ENCODE data around the gene EEF1AKMT2.

The EEF1AKMT2 gene

DNA sequence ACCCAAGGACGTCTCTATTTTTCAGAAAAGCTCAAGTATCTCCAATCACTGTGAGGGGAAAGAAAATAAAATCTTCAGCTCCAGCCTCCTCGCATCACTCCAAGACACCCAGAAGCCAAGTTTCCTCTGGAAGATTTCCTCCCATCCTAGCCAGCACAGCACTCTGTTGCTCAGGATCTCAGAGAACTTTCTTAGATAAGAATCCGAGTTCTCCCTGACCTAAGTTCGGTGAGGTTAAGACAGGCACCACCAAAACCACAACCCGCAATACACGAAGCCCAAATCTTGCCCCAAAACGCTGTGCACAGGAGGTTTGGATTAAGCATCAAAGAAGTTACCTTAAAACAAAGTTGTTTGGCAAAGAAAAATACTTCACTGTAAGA, 51.7 kb downstream of the EEF1AKMT2 start:
- ATAC-seq: no peak
- TF ChIP-seq PPARA (CRISPR knock-in tag; IDR thresholded peaks at IDR 0.05; ENCODE audit: borderline replicate concordance) (no peak), GLIS3 (CRISPR knock-in tag; IDR thresholded peaks at IDR 0.05) (no peak)
- TF ChIP-seq, protein P1, sequence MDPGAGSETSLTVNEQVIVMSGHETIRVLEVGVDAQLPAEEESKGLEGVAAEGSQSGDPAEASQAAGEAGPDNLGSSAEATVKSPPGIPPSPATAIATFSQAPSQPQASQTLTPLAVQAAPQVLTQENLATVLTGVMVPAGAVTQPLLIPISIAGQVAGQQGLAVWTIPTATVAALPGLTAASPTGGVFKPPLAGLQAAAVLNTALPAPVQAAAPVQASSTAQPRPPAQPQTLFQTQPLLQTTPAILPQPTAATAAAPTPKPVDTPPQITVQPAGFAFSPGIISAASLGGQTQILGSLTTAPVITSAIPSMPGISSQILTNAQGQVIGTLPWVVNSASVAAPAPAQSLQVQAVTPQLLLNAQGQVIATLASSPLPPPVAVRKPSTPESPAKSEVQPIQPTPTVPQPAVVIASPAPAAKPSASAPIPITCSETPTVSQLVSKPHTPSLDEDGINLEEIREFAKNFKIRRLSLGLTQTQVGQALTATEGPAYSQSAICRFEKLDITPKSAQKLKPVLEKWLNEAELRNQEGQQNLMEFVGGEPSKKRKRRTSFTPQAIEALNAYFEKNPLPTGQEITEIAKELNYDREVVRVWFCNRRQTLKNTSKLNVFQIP (CRISPR knock-in tag; IDR thresholded peaks at IDR 0.05; ENCODE audit: borderline replicate concordance, low read depth): no peak
- TF ChIP-seq, protein P2, sequence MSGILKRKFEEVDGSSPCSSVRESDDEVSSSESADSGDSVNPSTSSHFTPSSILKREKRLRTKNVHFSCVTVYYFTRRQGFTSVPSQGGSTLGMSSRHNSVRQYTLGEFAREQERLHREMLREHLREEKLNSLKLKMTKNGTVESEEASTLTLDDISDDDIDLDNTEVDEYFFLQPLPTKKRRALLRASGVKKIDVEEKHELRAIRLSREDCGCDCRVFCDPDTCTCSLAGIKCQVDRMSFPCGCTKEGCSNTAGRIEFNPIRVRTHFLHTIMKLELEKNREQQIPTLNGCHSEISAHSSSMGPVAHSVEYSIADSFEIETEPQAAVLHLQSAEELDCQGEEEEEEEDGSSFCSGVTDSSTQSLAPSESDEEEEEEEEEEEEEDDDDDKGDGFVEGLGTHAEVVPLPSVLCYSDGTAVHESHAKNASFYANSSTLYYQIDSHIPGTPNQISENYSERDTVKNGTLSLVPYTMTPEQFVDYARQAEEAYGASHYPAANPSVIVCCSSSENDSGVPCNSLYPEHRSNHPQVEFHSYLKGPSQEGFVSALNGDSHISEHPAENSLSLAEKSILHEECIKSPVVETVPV (CRISPR knock-in tag; IDR thresholded peaks at IDR 0.05): no peak

DNA sequence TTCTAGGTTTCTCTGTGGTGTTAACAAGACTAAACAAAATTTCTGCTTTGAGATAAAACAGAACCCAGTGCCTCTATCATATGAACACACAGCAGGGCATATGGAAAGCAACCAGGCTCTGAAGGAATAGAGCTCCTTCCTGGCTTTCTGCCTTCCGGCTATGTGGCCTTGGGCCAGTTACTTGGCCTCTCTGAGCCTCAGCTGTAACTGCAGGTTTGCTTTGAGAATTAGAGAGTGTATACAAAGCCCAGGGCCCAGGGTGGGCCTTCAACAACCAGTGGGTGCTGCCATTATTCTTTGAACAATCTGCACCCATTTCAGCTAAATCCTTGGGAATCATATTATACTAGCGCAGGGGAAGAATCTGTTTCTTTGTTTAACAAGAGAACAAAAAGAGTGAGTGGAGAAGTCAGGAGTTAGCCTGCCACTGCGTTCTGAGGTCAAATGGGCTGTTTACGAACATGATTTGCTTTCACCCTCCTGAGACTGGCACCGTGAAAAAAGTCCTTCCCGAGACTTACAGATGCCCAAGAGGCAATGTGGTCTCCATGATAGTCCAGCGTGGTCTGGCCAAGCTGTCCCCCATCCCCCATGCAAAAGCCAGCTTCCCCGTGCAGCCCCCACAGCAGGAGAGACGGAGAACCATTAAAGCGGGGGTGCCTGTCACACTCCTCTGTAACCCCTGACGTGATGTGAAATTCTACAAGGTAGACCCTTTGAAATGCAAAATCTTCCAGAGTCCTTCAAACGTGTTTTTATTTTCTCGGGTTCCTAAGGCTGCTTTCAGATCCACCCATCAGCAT, 52.4 kb downstream of the EEF1AKMT2 start:
- TF ChIP-seq, protein P3, sequence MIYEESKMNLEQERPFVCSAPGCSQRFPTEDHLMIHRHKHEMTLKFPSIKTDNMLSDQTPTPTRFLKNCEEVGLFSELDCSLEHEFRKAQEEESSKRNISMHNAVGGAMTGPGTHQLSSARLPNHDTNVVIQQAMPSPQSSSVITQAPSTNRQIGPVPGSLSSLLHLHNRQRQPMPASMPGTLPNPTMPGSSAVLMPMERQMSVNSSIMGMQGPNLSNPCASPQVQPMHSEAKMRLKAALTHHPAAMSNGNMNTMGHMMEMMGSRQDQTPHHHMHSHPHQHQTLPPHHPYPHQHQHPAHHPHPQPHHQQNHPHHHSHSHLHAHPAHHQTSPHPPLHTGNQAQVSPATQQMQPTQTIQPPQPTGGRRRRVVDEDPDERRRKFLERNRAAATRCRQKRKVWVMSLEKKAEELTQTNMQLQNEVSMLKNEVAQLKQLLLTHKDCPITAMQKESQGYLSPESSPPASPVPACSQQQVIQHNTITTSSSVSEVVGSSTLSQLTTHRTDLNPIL (CRISPR knock-in tag; IDR thresholded peaks at IDR 0.05; ENCODE audit: low read depth): no peak
- TF ChIP-seq OSR1 (CRISPR knock-in tag; IDR thresholded peaks at IDR 0.05) (no peak), TCF4 (CRISPR knock-in tag; IDR thresholded peaks at IDR 0.05; ENCODE audit: borderline replicate concordance) (no peak), CSDC2 (CRISPR knock-in tag; IDR thresholded peaks at IDR 0.05) (no peak), TOX (CRISPR knock-in tag; IDR thresholded peaks at IDR 0.05; ENCODE audit: borderline replicate concordance) (no peak), PPARA (CRISPR knock-in tag; IDR thresholded peaks at IDR 0.05; ENCODE audit: borderline replicate concordance) (no peak), RARB (CRISPR knock-in tag; IDR thresholded peaks at IDR 0.05) (no peak), ZC3H10 (CRISPR knock-in tag; IDR thresholded peaks at IDR 0.05) (no peak), ISL1 (CRISPR knock-in tag; IDR thresholded peaks at IDR 0.05) (no peak)
- TF ChIP-seq, protein P2 (CRISPR knock-in tag; IDR thresholded peaks at IDR 0.05): no peak
- TF ChIP-seq, protein P4, sequence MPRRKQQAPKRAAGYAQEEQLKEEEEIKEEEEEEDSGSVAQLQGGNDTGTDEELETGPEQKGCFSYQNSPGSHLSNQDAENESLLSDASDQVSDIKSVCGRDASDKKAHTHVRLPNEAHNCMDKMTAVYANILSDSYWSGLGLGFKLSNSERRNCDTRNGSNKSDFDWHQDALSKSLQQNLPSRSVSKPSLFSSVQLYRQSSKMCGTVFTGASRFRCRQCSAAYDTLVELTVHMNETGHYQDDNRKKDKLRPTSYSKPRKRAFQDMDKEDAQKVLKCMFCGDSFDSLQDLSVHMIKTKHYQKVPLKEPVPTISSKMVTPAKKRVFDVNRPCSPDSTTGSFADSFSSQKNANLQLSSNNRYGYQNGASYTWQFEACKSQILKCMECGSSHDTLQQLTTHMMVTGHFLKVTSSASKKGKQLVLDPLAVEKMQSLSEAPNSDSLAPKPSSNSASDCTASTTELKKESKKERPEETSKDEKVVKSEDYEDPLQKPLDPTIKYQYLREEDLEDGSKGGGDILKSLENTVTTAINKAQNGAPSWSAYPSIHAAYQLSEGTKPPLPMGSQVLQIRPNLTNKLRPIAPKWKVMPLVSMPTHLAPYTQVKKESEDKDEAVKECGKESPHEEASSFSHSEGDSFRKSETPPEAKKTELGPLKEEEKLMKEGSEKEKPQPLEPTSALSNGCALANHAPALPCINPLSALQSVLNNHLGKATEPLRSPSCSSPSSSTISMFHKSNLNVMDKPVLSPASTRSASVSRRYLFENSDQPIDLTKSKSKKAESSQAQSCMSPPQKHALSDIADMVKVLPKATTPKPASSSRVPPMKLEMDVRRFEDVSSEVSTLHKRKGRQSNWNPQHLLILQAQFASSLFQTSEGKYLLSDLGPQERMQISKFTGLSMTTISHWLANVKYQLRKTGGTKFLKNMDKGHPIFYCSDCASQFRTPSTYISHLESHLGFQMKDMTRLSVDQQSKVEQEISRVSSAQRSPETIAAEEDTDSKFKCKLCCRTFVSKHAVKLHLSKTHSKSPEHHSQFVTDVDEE (CRISPR knock-in tag; IDR thresholded peaks at IDR 0.05): no peak
- TF ChIP-seq, protein P5, sequence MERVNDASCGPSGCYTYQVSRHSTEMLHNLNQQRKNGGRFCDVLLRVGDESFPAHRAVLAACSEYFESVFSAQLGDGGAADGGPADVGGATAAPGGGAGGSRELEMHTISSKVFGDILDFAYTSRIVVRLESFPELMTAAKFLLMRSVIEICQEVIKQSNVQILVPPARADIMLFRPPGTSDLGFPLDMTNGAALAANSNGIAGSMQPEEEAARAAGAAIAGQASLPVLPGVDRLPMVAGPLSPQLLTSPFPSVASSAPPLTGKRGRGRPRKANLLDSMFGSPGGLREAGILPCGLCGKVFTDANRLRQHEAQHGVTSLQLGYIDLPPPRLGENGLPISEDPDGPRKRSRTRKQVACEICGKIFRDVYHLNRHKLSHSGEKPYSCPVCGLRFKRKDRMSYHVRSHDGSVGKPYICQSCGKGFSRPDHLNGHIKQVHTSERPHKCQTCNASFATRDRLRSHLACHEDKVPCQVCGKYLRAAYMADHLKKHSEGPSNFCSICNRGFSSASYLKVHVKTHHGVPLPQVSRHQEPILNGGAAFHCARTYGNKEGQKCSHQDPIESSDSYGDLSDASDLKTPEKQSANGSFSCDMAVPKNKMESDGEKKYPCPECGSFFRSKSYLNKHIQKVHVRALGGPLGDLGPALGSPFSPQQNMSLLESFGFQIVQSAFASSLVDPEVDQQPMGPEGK (CRISPR knock-in tag; IDR thresholded peaks at IDR 0.05; ENCODE audit: borderline replicate concordance): no peak
- ATAC-seq: no peak

DNA sequence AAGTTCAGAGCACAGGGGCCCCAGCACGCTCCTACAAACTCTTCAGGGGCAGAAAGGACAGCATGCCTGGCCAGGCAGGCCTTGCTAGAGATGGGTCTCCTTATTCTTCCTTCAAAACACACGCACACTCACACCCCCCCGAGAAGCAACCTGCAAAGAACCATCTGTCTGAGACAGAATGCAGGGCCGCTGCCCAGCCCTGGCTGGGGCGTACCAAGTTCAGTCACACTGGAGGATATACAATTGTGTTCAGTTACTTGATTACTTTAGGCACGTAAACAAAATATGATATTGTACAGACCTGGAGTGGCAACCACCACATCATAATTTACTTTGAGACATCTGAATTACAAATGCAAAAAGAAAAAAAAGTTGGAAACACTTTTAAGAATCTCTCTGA, 53.2 kb downstream of the EEF1AKMT2 start:
- no peak for TF ChIP-seq SNAI2 (CRISPR knock-in tag; IDR thresholded peaks at IDR 0.05)
- TF ChIP-seq, protein P4 (CRISPR knock-in tag; IDR thresholded peaks at IDR 0.05): no peak
- TF ChIP-seq ESRRG (CRISPR knock-in tag; IDR thresholded peaks at IDR 0.05): no peak
- no peak for TF ChIP-seq BACH2 (CRISPR knock-in tag; IDR thresholded peaks at IDR 0.05; ENCODE audit: borderline replicate concordance)
- no peak for TF ChIP-seq OSR1 (CRISPR knock-in tag; IDR thresholded peaks at IDR 0.05)

More for the DNA sequence above, 53.2 kb downstream of the EEF1AKMT2 start:
- ATAC-seq: no peak

All from SK-N-SH treated with all-trans-retinoic acid at 6 μM for 48 hours (cell line).